HEK293T (cell line): ENCODE measurements around the gene LENG8.

Experiments used
- CTCF ChIA-PET: fragments of 350-600 bp; formaldehyde crosslinking; extraction: SDS; loops from one replicate; lab custom pipeline; 2021; ENCODE audit warnings: antibody characterized with exemption, inconsistent platforms; lab: Yijun Ruan, JAX
- POLR2A ChIA-PET: fragments of 350-600 bp; formaldehyde crosslinking; extraction: SDS; loops from one replicate; lab custom pipeline; 2020; ENCODE audit warnings: antibody characterized with exemption, inconsistent platforms; lab: Yijun Ruan, JAX
- DNase-seq: peaks from one replicate; pipeline ENCODE4 v3.0.0; 2012; ENCODE audit warnings: mixed read lengths; ENCODE audit errors: extremely low spot score
- ARNT ChIP-seq: fragments of 450-650 bp; IDR thresholded peaks from 2 replicates; pipeline ENCODE4 v1.6.1; 2017; ENCODE audit warnings: mild to moderate bottlenecking
- BHLHE40 ChIP-seq: fragments of 450-650 bp; IDR thresholded peaks from 2 replicates; pipeline ENCODE4 v1.6.1; 2016; ENCODE audit warnings: mild to moderate bottlenecking, moderate library complexity, borderline replicate concordance
- CTBP1 ChIP-seq: fragments of 450-650 bp; IDR thresholded peaks from 2 replicates; pipeline ENCODE4 v1.6.1; 2016; ENCODE audit warnings: borderline replicate concordance
- ELF4 ChIP-seq: fragments of 450-650 bp; IDR thresholded peaks from 2 replicates; pipeline ENCODE4 v1.6.1; 2017; ENCODE audit warnings: antibody characterized with exemption
- FOXA1 ChIP-seq: fragments of 450-650 bp; IDR thresholded peaks from 2 replicates; pipeline ENCODE4 v1.6.1; 2016; ENCODE audit warnings: mild to moderate bottlenecking
- FOXK2 ChIP-seq: fragments of 450-650 bp; IDR thresholded peaks from 2 replicates; pipeline ENCODE4 v1.6.1; 2016; ENCODE audit warnings: mild to moderate bottlenecking
- FOXM1 ChIP-seq: fragments of 450-650 bp; IDR thresholded peaks from 2 replicates; pipeline ENCODE4 v1.6.1; 2017; ENCODE audit warnings: mild to moderate bottlenecking, borderline replicate concordance
- HDGF ChIP-seq: fragments of 450-650 bp; IDR thresholded peaks from 2 replicates; pipeline ENCODE4 v1.6.1; 2017; ENCODE audit warnings: antibody characterized with exemption, borderline replicate concordance
- L3MBTL2 ChIP-seq: fragments of 450-650 bp; conservative IDR thresholded peaks from 2 replicates; pipeline ENCODE4 v1.6.1; 2016; ENCODE audit warnings: mild to moderate bottlenecking
- LEF1 ChIP-seq: fragments of 450-650 bp; IDR thresholded peaks from 2 replicates; pipeline ENCODE4 v1.6.1; 2017; ENCODE audit warnings: mild to moderate bottlenecking, borderline replicate concordance
- NFRKB ChIP-seq: fragments of 450-650 bp; IDR thresholded peaks from 2 replicates; pipeline ENCODE4 v1.6.1; 2016; ENCODE audit warnings: mild to moderate bottlenecking, moderate library complexity
- SP1 ChIP-seq: fragments of 450-650 bp; IDR thresholded peaks from 2 replicates; pipeline ENCODE4 v1.6.1; 2017
- SUZ12 ChIP-seq: fragments of 450-650 bp; IDR thresholded peaks from 2 replicates; pipeline ENCODE4 v1.6.1; 2016; ENCODE audit warnings: mild to moderate bottlenecking
- TARDBP ChIP-seq: fragments of 450-650 bp; IDR thresholded peaks from 2 replicates; pipeline ENCODE4 v1.6.1; 2016
- ZNF384 ChIP-seq: fragments of 450-650 bp; IDR thresholded peaks from 2 replicates; pipeline ENCODE4 v1.6.1; 2016
- TF ChIP-seq, protein P1 (sequence below): fragments of 450-650 bp; IDR thresholded peaks from 2 replicates; pipeline ENCODE4 v1.6.1; 2016

Gene LENG8

DNA sequence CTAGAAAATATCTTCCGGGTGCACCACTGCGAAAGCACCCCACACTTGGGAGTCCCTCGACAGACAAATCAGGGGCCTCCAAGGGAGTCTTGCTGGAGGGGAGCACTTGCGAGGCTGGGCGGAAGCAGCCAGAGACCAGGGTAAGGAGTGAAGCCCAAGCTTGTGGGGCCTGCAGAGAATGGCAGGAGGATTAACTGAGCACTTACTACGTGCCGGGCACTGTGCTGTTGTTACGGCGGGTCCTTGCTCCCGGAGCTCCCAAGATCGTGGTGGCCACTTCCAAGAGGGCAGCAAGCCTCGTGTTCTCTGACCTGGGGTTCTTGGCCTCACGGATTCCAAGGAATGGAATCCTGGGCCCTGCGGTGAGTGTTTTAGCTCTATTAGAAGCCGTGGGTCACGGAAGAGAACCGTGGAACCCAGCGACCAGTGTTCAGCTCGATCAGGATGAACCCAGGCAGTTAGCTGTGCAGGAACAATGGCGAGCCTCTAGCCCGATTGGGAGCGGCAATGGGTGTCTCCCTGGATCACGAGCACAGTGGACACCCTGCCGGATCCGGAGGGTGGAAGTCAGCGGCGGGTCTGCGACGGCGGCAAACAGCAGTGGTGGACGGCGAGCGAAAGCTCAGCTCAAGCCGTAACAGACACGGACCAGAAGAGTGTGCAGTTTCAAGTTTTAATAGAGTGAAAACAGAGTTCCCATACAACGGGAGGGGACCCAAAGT lies 24.2 kb upstream of the LENG8 start:
- ChIA-PET CTCF (interaction anchor here (0.6 kb wide), 1 partner anchor 141 kb away, joined by 3 read pairs; no protein-coding TSS in a partner anchor), POLR2A (interaction anchor here (1.6 kb wide), 1 partner anchor 24 kb away, joined by 6 read pairs; the partner anchor contains the start of gene LENG8)
- no peak for DNase-seq
- TF ChIP-seq CTBP1, result no peak
- no peak for TF ChIP-seq ELF4
- TF ChIP-seq SP1, result no peak
- TF ChIP-seq TARDBP, result no peak
- no peak for TF ChIP-seq ZNF384
- no peak for TF ChIP-seq FOXA1
- TF ChIP-seq FOXK2, result no peak
- no peak for TF ChIP-seq LEF1
- TF ChIP-seq ARNT, result no peak
- TF ChIP-seq SUZ12, result no peak
- TF ChIP-seq, protein P1, sequence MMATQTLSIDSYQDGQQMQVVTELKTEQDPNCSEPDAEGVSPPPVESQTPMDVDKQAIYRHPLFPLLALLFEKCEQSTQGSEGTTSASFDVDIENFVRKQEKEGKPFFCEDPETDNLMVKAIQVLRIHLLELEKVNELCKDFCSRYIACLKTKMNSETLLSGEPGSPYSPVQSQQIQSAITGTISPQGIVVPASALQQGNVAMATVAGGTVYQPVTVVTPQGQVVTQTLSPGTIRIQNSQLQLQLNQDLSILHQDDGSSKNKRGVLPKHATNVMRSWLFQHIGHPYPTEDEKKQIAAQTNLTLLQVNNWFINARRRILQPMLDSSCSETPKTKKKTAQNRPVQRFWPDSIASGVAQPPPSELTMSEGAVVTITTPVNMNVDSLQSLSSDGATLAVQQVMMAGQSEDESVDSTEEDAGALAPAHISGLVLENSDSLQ, result no peak
- TF ChIP-seq L3MBTL2, result no peak

DNA sequence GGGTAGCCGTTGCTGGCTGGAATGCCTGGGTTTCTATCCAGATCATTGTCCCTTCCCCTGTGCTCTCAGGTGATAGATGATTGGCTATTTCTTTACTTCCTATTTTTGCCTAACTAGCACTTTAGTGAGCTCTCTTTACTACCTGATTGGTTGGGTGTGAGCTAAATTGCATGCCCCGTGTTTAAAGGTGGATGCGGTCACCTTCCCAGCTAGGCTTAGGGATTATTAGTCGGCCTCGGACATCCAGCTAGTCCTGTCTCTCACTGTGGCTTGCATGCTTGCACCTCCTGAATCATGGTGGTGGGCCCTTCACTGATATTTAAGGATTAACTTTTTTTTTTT lies 23.6 kb upstream of the LENG8 start:
- TF ChIP-seq SUZ12 (no peak), CTBP1 (no peak), ZNF384 (no peak), ARNT (no peak), L3MBTL2 (no peak), FOXM1 (no peak), ELF4 (no peak), BHLHE40 (no peak), TARDBP (no peak), FOXA1 (no peak), HDGF (no peak), FOXK2 (no peak), SP1 (no peak), NFRKB (no peak), LEF1 (no peak)
- TF ChIP-seq, protein P1, result no peak
- DNase-seq, result no peak
- POLR2A ChIA-PET, result interaction anchor here (1.6 kb wide), 1 partner anchor 23 kb away, joined by 6 read pairs; the partner anchor contains the start of gene LENG8
- CTCF ChIA-PET, result interaction anchor here (0.6 kb wide), 1 partner anchor 142 kb away, joined by 3 read pairs; no protein-coding TSS in a partner anchor

DNA sequence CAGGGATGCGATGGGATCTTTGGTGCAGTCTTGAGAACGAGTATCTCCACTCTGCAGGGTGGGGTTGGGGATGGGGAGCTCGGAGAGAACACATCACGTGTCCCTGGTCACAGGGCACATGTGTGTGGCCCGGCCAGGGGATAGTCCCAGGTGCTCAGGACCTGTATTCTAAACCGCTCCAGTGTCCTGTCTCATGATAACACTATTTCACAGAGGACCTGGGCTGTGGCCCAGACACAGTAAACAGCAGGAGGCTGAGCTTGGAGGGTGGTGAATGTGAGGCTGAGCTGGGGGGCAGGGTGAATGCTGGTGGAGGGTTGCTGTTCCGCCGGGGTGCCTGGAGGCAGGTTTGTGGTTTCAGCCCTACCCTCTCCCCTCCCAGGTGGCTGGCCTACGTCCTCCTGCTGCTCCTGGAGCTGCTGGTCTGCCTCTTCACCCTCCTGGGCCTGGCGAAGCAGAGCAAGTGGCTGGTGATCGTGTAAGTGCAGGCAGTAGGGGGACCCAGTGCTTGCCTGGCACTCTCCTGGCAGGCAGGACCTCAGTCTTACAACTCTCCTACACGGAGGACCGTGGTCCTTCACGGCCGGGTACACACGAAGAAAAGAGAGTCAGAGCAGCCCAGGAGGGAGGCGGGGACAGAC lies 22.6 kb upstream of the LENG8 start:
- no peak for DNase-seq
- ChIA-PET POLR2A (no interaction called here), CTCF (no interaction called here)
- TF ChIP-seq, protein P1, result no peak
- no peak for TF ChIP-seq FOXK2
- no peak for TF ChIP-seq ARNT
- TF ChIP-seq SP1, result no peak
- TF ChIP-seq ELF4, result no peak

DNA sequence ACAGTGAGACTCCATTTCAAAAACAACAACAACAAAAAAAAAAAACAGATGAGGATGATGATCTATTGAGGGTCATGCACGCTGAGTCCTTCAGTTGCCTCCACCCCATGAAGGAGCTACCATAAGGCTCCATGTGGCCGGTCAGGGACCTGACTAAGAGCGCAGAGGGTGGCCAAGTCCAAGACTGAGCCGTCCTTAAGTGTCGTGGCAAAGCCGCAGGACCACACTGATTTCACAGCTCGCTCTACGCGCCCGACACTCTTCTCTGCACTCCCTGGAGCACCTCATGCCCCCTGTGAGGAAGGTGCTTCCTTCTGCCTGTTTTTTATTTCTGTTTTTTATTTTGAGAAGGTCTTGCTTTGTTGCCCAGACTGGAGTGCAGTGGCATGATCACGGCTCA lies 21.4 kb upstream of the LENG8 start:
- no peak for DNase-seq
- ChIA-PET POLR2A (interaction anchor here (0.7 kb wide), 1 partner anchor 35 kb away, joined by 3 read pairs; no protein-coding TSS in a partner anchor), CTCF (no interaction called here)
- TF ChIP-seq SP1 (no peak), FOXK2 (no peak), L3MBTL2 (no peak)
- TF ChIP-seq, protein P1, result no peak

DNA sequence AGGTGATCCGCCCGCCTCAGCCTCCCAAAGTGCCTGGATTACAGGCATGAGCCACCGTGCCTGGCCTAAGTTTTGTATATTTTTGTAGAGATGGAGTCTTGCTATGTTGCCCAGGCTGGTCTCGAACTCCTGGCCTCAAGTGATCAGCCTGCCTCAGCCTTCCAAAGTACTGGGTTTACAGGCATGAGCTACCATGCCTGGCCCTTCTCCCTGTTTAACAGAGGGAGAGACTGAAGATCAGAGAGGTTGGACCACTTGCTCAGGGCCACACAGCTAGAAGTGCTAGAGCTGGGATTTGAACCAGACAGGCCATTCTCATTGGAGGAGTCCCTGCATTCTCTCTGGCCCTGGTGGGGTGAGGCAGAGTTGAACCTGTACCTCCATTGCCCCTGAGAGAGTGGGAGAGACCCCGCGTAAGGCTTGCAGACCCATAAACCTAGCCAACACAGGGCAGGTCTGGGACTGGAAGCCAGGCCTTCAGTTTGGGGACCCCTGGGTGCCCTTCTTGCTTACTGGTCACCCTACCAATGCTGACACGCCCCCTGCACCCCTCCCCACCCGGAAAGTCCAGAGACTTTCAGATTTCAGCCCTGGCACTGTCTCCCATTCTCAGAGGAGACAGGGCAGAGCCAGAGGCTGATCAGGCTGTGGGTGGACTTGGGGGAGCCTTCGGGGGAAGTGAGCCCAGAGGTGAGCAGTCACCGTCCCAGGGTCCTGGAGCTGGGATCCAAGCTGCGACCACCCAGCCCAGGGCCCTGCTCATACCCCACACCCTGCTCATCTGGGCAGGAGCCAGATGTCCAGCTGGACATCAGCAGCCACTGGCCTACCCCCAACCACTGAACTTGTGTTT lies 20.4 kb upstream of the LENG8 start:
- no peak for DNase-seq
- POLR2A ChIA-PET, result interaction anchor here (0.7 to 3.0 kb wide), 4 partner anchors 9 to 35 kb away, joined by 3 to 23 read pairs (median 6); partner anchors contain the start of genes LENG8 and LENG9
- CTCF ChIA-PET, result no interaction called here
- no peak for TF ChIP-seq FOXM1
- TF ChIP-seq FOXK2, result no peak
- TF ChIP-seq FOXA1, result no peak
- TF ChIP-seq CTBP1, result no peak
- no peak for TF ChIP-seq ARNT
- no peak for TF ChIP-seq LEF1
- no peak for TF ChIP-seq BHLHE40
- TF ChIP-seq SUZ12, result no peak
- TF ChIP-seq SP1, result no peak
- no peak for TF ChIP-seq NFRKB
- TF ChIP-seq, protein P1, result no peak
- no peak for TF ChIP-seq TARDBP
- TF ChIP-seq ELF4, result no peak
- no peak for TF ChIP-seq ZNF384
- TF ChIP-seq L3MBTL2, result no peak
- no peak for TF ChIP-seq HDGF
